Dermis blood vessel endothelial cell (primary cell): ENCODE results near the gene GREB1L. TPM values are rescaled to one million over a fixed set of nuclear protein-coding genes. Genes with fewer than 3 reads are reported as not detected.
"Not testable (repeated sequence)": the region's sequence is repeated elsewhere in the genome, so short reads cannot be mapped to it uniquely, and the experiment has no call there.

Experiments used
- DNase-seq: peaks from one replicate; pipeline ENCODE4 v3.0.0; 2010
- total RNA-seq: library from RNA; depleted of rRNA; stranded (reverse); fragments of >200 nt; gene quantifications from 2 replicates; pipeline ENCODE4 v1.2.3, GENCODE V29; 2014

GREB1L gene
- total RNA-seq, 1 donor from 2014 or later, result 4.9 TPM

DNA sequence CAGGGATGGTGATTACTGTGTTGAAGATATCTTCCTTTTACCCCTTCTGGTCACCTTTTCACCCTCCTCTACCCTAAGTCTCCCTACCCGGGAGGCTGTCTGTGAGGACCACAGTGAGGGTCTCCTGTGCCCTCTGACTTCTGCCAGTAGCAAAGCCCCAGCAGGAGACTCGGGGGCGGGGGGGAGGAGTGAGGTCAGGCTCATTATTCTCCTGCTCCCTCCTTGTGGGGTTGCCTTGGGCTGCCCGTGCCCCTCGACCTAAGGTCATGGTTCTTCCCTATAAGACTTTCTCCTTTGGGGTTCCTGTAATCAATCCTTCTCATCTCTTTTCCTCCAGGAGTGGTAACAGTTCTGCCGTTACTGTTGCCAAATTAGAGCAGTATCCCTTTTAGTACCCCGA is 65.5 kb downstream of the GREB1L start:
- no peak for DNase-seq

DNA sequence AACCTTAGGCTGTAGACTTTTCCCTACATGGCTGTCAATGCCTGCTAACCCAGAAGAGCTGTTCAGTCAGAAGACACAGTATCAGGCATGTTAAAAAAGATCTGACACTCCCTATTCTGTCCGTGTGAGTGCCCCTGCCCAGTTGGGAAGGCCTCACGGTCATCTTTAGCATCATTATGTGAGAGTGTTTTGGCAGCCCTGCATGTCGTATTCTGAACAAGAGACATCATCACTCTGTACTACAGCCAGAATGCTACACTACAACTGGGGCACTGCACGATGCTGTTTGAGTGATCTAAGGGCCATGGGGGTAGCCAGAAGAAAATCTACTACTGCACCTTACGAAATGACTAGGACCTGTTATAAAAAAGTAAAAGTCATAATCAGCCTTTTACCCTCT is 67.2 kb downstream of the GREB1L start:
- no peak for DNase-seq

DNA sequence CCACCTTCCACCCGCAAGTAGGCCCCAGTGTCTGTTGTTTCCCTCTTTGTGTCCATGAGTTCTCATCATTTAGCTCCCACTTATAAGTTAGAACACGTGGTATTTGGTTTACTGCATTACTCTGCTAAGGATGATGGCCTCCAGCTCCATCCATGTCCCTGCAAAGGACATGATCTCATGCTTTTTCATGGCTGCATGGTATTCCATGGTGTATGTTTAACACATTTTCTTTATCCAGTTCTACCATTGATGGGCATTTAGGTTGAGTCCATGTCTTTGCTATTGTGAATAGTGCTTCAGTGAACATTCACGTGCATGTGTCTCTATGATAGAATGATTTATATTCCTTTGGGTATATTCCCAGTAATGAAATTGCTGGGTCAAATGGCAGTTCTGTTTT is 69.9 kb downstream of the GREB1L start:
- not testable (repeated sequence) for DNase-seq

DNA sequence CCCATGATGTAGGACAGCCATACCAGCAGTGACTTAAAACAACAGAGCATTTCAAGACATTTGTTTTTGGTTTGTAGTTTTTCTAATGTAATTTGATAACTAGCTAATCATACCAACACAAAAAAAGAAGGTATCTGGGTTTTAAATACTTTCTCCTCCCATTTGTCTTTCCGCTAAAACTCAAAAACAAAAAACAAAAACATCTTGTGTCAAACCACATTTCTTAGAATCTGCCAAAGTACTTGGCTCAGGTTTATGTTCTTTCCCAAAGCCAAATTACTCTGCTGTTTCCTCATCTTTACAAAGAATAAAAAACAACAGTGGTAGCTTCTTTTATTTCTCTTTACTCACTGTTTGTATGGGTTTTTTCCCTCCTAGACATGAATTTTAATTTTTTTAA is 71.5 kb downstream of the GREB1L start:
- no peak for DNase-seq

DNA sequence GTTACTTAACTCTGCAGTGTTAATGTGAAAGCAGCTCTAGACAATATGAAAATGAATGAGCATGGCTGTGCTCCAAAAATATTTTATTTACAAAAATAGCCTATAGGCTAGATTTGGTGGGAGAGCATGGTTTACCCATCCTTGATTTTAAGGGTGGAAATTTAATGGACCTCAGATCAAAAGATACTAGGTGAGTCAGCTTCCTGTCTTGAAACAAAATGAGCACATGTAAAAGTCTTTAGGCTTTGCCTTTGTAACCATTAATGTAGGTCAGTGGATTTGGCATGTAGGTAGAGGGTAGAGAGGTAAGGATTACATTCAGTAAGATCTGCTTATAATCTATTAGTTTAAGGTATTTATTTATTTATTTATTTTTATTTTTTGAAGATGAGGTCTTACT is 72.7 kb downstream of the GREB1L start:
- peak; percentile 6 for DNase-seq

DNA sequence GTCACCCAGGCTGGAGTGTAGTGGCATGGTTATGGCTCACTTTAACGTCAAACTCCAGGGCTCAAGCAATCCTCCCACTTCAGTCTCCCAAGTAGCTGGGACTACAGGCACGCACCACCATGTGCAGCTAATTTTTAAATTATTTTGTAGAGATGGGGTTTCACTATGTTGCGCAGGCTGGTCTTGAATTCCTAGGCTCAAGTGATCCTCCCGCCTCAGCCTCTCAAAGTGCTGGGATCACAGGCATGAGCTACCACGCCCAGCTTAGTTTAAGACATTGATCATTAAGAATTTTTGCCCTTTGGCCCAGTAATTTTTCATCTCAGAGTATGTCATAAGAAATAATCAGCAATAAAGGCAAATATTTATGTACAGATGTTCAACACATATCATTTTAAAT is 73.1 kb downstream of the GREB1L start:
- not testable (repeated sequence) for DNase-seq

DNA sequence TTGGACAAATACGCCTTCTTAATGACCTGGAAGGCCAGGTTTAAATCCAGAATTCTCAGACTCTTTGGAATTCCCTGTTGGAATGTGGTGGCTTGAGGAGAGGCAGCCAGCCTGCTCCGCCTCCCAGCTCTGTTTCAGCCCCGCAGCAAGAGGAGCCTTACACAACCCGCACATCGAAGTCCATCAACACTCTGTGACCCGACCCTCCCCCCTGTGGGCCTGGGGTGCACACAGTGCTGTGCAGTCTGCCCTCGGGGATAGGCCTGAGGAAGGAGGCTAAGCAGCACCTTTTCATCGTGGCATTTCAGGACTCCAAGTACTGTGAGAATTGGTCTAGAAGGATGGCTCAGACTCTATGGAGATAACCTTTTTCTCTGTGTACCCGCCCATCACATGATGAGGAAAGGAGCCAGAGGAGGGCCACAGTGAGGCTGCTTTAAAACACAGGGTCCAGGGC is 73.7 kb downstream of the GREB1L start:
- no peak for DNase-seq

DNA sequence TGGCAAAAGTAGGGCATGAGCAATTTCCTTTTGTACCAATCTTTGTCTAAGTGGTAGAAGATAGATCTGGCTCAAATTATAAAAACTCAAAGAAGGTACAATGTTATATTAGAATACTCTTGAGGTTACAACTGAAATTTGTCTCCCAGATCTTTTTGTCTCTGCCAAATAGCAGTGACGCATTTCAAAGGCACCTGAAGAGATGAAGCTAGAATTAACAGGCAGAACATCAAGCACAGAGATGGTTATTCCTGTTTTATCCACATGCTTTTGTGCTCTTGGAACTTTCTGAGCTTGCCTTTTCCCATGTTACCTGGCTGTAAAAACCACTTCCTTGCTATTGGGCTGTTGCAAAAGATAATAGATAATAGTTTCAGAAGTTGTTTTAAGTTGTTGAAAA is 74.3 kb downstream of the GREB1L start:
- DNase-seq, result no peak

DNA sequence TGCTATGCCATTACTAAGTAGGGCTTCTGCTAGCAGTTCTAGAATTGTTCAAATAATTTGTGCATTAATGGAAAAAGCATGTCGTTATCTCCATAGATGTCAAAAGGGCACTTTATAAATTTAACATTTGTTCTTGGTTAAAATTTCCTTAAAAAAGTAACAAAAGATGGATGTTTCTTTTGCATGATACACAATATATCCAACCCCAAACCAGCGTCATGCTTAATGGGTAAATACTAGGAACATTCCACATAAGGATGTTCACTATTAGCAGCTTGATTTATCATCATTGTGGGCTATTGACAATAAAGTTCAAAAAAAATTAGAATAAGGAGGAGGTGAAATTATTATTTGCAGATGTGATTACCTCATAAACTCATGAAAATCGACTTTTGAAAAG is 79.7 kb downstream of the GREB1L start:
- no peak for DNase-seq

DNA sequence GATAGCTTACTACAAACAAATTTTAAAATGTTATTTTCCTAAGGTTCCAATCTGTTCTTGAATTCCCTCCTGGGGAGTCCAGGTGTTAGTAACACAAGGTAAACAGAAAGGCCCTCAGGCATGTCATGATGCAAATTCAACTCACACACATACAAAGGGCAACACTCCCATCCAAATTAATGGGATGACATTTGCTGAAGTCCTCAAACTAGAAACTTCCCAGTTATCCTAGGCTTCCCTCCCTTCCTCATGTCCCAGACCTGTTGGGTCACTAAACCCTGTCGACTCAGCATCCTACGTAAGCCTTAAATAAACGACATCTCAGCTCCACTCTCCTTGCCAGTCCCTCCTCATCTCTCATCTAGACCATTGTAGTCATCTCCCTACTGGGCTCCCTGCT is 85.1 kb downstream of the GREB1L start:
- no peak for DNase-seq

DNA sequence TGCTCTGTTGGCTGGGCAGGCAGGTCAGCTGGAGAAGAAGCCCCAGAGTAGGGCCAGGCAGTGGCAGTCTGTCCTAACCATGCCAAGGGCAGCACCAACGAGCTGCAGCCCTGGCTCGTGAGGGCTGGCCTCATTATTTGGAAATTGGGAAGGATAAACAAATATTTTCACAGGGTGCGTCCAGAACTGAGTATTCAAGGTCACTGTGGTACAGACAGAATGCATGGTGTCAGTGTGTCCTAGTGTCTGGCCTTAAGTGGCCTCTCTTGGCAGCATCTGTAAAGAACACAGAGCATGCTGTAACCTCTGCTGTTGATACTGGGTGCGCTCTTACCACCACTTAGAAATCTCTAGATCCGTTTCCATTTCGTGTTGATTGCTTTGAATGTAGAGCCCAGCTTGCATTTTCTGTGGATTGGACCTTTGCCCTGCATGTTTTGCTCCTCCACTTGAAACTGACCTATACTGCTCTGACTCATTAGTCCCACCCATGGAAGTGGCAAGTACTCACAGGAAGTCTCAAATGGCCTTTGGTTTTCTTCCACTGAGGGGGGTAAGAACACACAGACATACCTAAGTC is 88.2 kb downstream of the GREB1L start:
- DNase-seq, result peak; percentile 73

DNA sequence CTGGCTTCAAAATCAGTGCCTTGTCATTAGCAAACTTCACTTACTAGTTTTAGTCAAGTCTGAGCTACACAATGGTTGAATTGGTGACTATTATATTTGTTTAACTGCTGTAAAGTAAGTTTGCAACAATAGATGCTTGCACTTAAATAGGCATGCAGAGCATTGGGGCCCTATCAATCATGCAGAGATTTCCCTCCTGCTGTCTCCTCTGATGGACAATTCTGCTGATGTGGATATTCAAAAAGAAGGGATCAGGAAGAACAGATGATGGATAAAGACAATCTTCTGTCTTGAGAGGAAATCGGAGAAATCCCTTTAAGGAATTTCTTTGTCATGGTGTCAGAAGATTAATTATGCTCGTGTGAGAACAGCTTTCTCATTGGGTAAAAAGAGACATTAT is 89.0 kb downstream of the GREB1L start:
- no peak for DNase-seq

DNA sequence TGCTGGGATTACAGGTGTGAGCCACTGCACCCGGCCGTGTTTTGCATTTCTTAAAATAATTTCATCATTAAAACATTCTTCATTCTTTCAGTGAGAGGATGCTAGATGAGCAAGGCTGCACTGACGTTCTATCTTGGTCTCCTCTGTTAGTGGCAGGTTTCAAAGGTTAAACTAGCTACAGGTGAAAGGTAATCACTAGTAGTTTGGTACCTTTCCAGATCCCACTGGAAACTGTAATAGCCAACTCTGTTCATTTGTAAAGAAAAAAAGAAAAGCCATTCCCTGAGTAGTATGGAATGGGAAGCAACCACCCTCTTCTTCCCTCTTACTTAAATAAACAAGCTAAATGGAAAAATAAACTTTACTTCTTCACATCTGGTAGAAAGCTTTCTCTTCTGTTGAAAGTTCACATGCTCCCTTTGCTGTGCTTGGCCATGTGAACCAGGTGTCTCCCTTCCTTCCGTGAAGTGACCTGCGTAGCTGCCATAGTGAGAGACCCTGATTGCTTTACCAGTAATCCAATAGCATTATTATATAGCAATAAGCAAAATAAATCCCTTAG is 94.0 kb downstream of the GREB1L start:
- no peak for DNase-seq

DNA sequence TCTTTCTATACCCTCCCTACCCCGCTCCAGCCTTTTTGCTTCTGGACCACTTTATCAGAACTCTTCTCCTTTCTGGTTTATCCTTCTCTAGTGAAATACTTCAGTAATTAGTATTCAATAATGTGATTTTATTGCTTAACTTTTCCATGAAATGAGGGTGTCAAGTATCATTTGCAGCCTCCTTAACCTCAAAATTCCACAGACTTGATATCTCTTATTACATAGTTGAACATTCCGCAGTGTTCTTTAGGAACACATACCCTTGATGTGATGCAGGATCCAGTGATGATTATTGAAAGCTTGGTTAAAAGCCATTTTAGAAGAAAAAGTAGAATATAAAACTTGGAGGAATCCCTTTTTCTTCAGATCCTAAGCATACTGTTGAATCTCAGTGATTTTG is 94.8 kb downstream of the GREB1L start:
- DNase-seq, result no peak

DNA sequence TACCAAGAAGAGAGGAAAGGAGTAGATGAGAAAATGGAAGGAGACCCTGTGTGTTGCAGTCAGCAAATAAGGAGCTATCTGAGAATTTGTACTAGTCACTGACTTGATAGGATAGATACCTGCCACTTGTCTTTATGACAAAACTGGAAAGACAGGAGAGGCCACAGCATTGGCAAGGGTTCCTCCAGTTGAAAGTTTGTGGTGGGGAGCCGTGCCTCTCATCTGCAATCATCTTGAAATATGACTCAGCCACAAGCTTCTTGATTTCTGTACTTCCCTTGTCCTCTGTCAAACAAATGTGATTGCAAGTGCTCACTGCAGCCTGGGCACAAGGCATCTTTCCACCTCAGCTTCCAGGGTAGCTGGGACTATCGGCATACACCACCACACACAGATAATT is 99.1 kb downstream of the GREB1L start:
- no peak for DNase-seq

DNA sequence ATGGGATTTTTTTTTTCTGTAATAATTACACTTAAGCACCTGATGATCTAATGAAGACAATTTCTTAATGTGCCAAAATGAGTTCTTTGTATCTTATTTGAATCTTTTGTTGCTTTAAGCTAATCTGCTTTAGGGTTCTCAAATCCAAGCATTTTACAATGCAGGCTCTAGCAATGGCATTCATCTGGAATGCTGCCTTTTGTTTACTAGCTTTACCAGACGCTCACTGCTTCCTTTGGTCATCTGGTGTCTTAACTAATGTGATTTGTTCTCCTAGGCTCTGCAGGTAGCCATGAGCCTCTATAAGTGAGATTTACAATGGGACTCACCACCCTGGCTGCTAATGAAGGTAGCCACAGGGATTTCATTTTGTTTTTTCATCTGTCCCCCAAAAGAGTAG is 100.3 kb downstream of the GREB1L start:
- peak; percentile 23 for DNase-seq

DNA sequence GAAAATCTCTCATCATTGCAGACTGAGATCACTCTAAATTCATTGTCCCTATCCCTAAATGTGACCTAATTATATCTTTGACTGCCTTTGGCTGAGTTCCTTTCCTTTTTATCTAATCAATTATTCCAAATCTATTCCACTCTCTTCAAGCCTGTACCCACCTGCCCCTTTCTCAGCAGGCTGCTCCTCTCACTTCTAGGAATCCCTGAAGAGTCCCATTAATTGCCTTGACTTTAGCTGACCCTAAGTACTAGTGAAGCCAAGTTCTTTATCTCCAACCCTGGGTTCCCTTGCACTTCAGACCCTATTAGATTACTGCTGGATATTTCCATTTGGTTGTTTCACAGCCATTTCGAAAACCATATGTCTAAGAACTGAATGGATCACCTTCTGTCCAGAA is 102.8 kb downstream of the GREB1L start:
- no peak for DNase-seq

DNA sequence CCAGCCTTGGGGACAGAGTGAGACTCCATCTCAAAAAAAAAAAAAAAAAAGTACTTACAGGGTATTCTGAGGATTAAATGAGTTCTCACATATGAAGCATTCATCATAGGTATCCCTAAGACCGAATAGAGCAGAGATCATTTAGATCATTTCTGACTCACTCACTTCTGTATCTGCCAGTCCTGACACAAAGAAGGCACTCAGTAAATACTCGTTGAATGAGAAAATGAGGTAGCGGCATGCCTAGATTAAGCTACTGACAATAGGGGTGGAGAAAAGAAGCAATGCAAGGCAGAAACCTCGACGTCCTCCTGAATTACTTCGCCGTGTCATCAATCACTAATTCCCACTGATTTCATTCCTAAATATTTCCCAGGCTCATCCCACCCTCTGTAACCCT is 103.8 kb downstream of the GREB1L start:
- peak; percentile 20 for DNase-seq

DNA sequence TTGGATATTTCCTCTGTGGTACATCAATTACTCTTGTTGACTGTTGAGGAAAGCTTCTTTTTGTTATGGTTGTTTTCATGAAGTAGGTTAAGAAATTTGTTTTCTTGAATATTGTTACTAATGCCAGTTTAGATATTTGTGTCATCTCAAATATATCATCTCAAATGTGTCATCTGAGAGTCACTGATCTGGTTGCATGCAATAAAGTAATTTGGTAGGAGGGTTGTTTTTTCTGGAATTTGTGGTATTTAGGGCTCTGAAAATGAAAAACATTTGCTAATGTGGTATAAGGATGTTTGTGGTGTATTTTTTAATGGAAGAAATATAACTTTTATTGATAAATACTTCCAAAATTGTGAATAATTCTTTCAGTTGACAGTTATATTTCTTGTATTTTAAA is 117.7 kb downstream of the GREB1L start:
- no peak for DNase-seq

DNA sequence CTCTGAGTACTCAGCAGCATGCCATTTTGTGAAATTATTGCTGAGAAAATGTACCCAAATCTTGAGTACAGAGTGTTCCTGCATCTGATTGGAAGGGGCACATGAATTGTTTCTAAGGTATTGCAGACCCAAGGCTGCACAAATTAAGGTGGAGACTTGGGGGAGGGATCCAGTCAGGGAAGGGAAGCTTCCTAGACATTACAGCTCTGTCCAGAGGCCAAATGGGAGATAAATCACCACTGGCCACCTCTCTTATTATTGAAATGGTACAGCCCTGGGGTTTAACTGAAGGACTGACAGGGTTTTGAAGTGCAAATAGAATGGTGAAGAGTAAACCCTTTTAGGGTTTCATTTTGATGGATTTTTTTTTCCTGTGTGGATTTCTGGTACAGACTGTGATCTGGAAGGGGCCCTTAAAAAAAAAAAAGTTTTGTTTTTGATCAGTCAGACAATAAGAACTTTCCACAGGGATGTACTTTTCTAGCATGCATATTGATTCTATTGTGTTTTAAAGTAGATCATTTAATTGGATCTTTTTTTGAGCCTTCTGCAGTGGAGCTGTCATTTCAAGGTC is 119.4 kb downstream of the GREB1L start:
- DNase-seq, result no peak

DNA sequence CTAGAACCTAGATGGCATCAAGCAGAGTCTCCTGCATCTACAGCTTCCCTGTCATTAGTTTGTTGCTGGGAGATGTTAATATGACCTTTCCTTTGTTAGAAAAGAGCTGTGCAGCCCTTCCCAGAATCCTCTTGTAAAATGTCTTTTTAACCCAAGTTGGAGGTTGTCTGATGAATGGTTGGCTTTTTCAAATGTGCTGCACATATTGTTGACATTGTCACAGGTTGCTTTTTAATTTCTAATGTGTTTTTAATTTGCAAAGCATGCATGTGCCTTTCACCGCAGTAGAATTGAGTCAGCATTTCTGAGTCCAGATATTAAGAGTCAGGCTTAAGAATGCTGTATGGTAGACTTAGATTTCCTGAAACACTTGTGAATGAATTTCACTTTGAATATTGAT is 120.8 kb downstream of the GREB1L start:
- DNase-seq, result no peak

DNA sequence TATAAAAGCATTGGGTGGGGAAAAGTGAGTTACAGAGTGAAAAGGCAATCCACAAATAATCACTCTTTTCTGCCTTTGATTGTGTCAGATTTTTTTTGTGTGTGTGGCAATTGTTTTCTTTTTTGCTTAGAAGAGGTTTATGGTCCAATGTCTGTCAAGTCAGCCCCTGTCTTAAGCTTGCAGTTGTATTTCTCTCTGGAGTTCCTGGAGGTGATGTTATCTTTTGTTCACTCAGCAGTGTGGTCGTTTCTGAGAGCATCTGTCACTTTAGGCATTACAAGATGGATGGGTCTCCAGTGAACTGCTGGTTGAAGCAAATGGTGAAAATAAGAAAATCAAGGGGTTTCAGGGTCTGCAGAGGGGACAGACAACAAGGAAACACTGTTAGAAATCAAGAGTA is 121.3 kb downstream of the GREB1L start:
- DNase-seq, result no peak

DNA sequence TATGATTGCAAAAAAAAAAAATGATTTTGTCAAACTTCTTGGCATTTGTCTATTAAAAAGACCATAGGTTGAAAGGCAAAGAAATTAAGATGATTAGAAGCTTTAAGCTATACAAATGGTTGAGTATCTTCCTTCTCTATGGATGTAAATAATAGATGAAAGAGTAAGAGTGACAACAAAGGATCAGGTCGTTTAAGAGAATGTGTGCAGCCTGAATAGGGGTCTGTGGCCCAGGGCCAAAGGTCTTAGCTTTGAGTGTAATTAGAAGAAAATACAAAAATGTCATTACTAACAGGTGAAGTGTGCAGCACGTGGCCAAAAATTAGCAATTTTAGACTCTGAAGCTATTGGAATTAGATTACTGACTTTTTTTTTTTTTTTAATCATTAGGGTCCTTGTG is 122.4 kb downstream of the GREB1L start:
- DNase-seq, result no peak

DNA sequence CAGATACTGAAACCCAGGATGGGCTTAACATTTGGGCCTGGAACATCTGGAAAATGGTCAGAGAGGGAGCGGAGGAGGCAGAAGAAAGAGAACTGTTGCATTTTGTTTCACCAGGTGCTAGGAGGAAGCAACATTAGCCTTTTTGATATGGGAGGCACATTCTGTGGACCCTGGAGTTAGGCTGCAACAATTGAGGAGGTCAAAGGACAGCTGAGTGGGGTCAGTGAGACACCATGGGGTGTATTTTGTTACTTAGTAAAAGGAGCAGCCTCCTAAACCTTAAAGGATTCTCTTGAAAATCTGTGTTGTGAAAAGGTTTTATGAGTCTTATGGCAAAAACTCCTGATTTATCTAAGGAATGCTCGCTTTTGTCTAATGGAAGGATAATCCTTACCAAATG is 124.9 kb downstream of the GREB1L start:
- DNase-seq, result no peak

DNA sequence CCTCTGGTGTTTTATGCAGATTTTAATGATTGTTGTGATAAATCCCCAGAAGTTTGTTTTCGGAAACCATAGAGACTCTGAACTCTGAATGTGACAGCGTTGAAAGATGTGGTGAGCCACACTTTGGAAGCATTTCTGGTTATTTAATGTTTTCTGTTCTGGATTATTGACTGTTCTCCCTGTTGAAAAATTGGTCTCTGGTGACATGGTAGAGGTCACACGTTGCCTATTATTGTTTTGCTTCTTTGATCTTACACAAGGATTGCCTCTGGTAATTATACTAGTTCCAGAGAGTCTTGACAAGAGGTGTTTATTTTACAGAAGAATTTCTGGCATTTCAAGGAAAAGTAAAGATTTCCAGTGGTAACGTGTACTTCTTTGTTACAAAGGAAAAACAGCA is 127.1 kb downstream of the GREB1L start:
- no peak for DNase-seq
